Gastroesophageal sphincter (tissue), 3 donors: ENCODE data around the gene SQSTM1.

Source experiments
- CTCF ChIP-seq, 4 experiments: fragments of 200-600 bp in 2 of 4; fragments of 450-650 bp in 2 of 4; sonication (generic) in 1 of 4; IDR thresholded peaks; one replicate each; pipeline ENCODE4 v1.5.1; 2017 to 2019; ENCODE audit warnings: antibody characterized with exemption in 4 of 4, mild to moderate bottlenecking in 2 of 4, moderate library complexity in 2 of 4
- POLR2AphosphoS5 ChIP-seq: sonication (generic); formaldehyde crosslinking; IDR thresholded peaks from one replicate; pipeline ENCODE4 v1.6.1; 2017; ENCODE audit warnings: antibody characterized with exemption

GRCh38 chr5:179797741-179798140 is 23.0 kb upstream of the SQSTM1 start:
- TF ChIP-seq POLR2AphosphoS5 (no peak), CTCF (IDR thresholded peaks at IDR 0.05) (no peak)
